GM12875 (cell line): ENCODE data around the gene RFX1.

Source experiments
- H3K4me3 ChIP-seq: one replicate; pipeline ENCODE4 v1.5.1; 2011; ENCODE audit warnings: low read depth, low read length, control low read depth
- TF ChIP-seq, protein P1 (sequence below): IDR thresholded peaks from 2 replicates; pipeline ENCODE4 v1.5.1; 2011; ENCODE audit warnings: low read depth, mild to moderate bottlenecking, control low read depth, inconsistent platforms, low read length, moderate library complexity, borderline replicate concordance; ENCODE audit not compliant: insufficient read depth

RFX1 gene

DNA sequence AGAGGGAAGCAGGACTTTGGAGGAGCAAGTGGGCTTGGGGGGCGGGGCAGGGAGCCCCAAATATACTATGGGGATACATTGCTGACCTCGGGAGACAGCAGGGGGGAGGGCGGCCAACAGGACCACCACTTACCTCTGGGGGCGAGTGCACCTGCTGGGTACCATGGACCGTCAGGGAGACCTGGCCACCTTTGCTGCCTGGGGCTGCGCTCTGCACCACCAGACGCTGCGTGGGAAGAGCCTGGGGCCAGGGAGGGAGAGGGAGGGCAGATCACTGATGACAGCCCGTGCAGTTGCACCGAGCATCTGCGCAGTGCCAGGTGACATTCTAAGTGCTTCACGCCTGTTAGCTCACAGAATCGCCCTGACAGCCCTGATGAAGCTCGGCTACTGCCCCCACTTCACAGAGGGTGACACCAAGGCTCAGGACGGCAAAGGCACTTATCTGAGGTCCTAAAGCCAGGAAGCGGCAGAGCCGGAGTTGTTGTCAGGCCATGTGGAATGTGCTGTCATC is 24.1 kb downstream of the RFX1 start:
- TF ChIP-seq, protein P1, sequence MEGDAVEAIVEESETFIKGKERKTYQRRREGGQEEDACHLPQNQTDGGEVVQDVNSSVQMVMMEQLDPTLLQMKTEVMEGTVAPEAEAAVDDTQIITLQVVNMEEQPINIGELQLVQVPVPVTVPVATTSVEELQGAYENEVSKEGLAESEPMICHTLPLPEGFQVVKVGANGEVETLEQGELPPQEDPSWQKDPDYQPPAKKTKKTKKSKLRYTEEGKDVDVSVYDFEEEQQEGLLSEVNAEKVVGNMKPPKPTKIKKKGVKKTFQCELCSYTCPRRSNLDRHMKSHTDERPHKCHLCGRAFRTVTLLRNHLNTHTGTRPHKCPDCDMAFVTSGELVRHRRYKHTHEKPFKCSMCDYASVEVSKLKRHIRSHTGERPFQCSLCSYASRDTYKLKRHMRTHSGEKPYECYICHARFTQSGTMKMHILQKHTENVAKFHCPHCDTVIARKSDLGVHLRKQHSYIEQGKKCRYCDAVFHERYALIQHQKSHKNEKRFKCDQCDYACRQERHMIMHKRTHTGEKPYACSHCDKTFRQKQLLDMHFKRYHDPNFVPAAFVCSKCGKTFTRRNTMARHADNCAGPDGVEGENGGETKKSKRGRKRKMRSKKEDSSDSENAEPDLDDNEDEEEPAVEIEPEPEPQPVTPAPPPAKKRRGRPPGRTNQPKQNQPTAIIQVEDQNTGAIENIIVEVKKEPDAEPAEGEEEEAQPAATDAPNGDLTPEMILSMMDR: no peak
- H3K4me3 ChIP-seq: no peak overlapping the region

DNA sequence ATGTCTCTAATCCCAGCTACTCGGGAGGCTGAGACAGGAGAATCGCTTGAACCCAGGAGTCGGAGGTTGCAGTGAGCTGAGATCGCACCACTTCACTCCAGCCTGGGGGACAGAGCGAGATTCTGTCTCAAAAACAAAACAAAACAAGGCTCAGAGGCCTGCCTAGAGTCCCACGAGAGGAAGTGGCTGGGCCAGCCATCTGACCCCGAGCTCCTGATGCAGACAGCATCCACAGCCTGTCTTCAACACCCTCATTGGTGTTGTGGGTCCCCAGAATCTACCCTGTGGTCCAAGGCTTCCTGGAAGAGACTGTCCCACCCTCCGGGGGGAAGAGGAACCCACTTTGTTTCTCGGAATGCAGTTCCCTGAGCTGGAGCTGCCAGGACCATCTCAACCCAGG is 24.7 kb downstream of the RFX1 start:
- TF ChIP-seq, protein P1: no peak
- no peak overlapping the region for H3K4me3 ChIP-seq

DNA sequence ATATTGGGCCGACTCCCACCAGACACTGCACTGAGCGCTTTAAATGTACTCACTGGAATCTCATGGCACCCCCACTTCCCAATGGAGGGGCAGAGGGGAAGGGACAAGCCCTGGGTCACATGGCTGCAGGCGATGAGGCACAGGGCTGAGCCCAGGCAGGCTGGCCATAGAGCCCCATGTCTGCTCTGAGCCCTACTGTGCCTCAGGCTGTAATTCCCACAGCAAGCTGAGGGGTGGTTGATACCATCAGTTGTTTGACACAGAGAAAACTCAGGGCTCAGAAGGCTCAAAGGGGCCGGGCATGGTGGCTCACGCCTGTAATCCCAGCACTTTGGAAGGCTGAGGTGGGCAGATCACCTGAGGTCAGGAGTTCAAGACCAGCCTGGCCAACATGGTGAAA is 25.1 kb downstream of the RFX1 start:
- TF ChIP-seq, protein P1: no peak
- H3K4me3 ChIP-seq: no peak overlapping the region

DNA sequence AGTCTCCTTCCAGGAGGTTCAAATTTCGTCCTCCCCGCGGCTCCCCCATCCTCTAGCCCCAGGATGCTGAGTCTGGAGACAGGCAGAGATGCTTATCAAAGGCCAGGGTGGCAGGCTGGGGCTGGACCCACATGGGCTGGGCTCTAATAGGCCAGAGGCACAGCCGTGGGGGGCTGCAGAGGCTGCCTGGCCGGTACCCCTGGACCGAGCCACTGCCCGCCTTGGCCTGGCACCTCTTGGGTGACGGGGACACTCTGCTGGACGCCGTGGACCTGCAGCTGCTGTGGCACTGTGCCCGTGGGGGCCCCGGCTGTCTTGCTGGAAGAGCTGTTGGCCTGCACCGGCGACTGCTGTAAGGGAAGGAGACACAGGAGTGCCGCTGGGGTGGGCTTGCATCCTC is 25.8 kb downstream of the RFX1 start:
- TF ChIP-seq, protein P1: no peak
- H3K4me3 ChIP-seq: no peak overlapping the region

DNA sequence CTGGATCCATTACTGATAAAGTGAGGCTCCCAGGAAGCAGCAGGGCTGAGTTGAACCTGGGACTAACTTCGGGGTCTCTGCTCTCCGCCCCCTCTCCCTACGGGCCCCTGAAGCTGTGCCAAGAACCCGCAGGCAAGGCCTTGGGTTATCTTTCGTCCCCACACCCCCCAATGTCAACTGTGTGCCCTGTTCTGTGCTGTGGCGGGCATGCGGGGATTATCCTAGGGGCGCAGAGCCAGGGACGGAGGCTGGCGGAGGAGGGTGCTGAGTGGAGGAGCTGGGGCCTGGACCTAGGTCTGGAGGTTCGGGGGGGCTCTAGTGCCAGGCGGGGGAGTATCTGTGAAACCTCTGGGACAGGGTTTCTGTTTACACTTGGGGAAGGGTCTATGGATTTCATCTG is 26.4 kb downstream of the RFX1 start:
- TF ChIP-seq, protein P1: no peak
- H3K4me3 ChIP-seq: no peak overlapping the region

DNA sequence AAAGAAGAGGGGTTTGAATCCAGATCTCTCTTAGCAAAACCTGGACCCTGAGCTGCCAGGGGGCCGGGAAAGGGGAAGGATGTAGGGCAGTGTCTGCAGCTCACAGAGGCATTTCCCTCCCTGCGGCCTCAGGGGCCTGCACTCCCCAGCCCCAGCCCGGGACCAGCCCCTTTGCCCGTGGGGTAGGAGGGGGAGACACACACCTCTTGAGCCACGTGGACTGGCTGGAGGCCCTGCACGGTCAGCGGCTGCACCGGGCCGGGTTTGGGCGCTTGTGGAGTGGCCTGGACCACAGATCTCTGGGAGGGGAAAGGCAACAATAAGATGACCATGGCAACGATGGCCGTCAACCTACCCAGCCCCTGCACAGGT is 26.9 kb downstream of the RFX1 start:
- TF ChIP-seq, protein P1: no peak
- no peak overlapping the region for H3K4me3 ChIP-seq

DNA sequence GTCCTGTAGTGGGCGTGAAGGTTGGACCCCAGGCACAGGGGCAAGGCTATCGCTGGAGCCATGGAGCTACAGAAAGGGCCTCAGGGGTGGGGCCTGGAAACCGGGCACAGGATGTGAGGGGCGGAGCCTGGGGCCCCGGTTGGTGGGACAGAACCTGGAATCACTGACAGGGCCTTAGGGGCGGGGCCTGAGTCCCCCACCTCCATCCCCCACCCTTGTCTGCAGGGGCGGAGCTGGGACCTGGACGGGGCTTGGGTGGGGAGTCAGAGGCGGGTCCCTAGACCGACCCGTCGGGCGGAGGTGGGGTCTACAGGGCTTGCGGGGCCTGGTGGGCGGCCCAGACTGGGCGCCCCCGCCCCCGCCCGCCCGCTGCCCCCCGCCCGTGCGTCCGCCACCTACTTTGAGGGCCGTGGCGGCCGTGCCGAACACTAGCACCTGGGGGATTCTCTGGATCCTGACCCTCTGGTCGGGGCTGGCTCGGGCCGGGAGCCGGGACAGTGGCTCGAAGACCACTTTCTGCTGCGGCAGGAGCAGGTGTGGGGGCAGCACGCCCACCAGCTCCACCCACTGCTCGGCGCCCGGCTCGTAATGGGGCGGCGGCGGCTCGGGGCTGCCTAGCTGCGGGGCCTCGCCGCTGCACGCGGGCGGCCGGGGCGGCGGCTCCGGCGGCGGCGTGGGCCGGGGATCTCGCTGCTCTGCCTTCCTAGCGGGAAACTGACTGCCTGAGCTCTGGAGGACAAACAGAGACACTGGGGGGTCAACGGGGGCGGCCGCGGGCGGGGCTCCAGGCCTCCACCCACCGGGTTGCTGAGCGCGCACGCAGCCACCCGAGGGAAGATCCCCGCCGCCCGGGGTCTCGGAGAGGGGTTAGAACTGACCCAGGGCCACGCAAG is 27.5 kb downstream of the RFX1 start:
- no peak overlapping the region for H3K4me3 ChIP-seq
- TF ChIP-seq, protein P1: no peak
